CD14-positive monocyte (primary cell): ENCODE data around the gene HOXD1. TPM values are rescaled to one million over a fixed set of nuclear protein-coding genes. Genes with fewer than 3 reads are reported as not detected.

Experiments used
- DNase-seq, 3 donors: peaks; one replicate each; pipeline ENCODE4 v3.0.0-alpha.2; 2011 to 2022
- H2AFZ ChIP-seq: 2 replicates; pipeline ENCODE4 v1.6.0; 2012; ENCODE audit warnings: mild to moderate bottlenecking, low read depth, low read length, inconsistent platforms; ENCODE audit not compliant: insufficient read depth, poor library complexity, severe bottlenecking
- H3K27ac ChIP-seq, 2 donors: 1 replicate in 1 of 2; 2 replicates in 1 of 2; pipeline ENCODE4 v1.5.1; 2012 to 2013; ENCODE audit warnings: low read length in 2 of 2, control low read depth in 1 of 2, inconsistent platforms in 1 of 2, low read depth in 1 of 2, mild to moderate bottlenecking in 1 of 2
- H3K27me3 ChIP-seq, 2 donors: one replicate each; pipeline versions ENCODE4 v1.6.0 to v1.6.1; 2011 to 2013; ENCODE audit warnings: low read length in 2 of 2; ENCODE audit not compliant: control insufficient read depth in 2 of 2, insufficient read depth in 2 of 2
- H3K36me3 ChIP-seq, 2 donors: replicated peaks in 1 of 2; 1 replicate in 1 of 2; 2 replicates in 1 of 2; pipeline versions ENCODE4 v1.5.1 to v1.6.1; 2012 to 2013; ENCODE audit warnings: low read length in 2 of 2, control low read depth in 1 of 2, inconsistent platforms in 1 of 2, mild to moderate bottlenecking in 1 of 2; ENCODE audit not compliant: insufficient read depth in 2 of 2, control insufficient read depth in 1 of 2
- H3K4me1 ChIP-seq, 2 donors: 1 replicate in 1 of 2; 2 replicates in 1 of 2; pipeline versions ENCODE4 v1.5.1 to v1.6.1; 2012 to 2013; ENCODE audit warnings: low read length in 2 of 2, control low read depth in 1 of 2, inconsistent platforms in 1 of 2, mild to moderate bottlenecking in 1 of 2, moderate library complexity in 1 of 2; ENCODE audit not compliant: insufficient read depth in 2 of 2, control insufficient read depth in 1 of 2
- H3K4me2 ChIP-seq: replicated peaks from 2 replicates; pipeline ENCODE3; 2012; ENCODE audit warnings: low read length, moderate library complexity, mild to moderate bottlenecking; ENCODE audit not compliant: poor library complexity, severe bottlenecking; ENCODE audit errors: extremely low read depth
- H3K4me3 ChIP-seq, 3 experiments: fragments of 200-600 bp in 1 of 3; sonication (generic) in 1 of 3; replicated peaks in 1 of 3; 1 replicate in 2 of 3; 2 replicates in 1 of 3; pipeline ENCODE4 v1.5.1; 2011 to 2013; ENCODE audit warnings: low read length in 3 of 3, mild to moderate bottlenecking in 3 of 3, control low read depth in 2 of 3, low read depth in 2 of 3, inconsistent platforms in 1 of 3, moderate library complexity in 1 of 3
- H3K79me2 ChIP-seq: 2 replicates; pipeline ENCODE4 v1.6.0; 2012; ENCODE audit warnings: mild to moderate bottlenecking, control low read depth, inconsistent platforms, low read length, moderate library complexity; ENCODE audit not compliant: insufficient read depth
- H3K9ac ChIP-seq: 2 replicates; pipeline ENCODE4 v1.6.0; 2017; ENCODE audit warnings: low read length, mild to moderate bottlenecking; ENCODE audit not compliant: insufficient read depth, poor library complexity, severe bottlenecking
- H3K9me3 ChIP-seq, 2 donors: replicated peaks in 1 of 2; 1 replicate in 1 of 2; 2 replicates in 1 of 2; pipeline versions ENCODE4 v1.5.1 to v1.6.1; 2012 to 2013; ENCODE audit warnings: low read length in 2 of 2, control low read depth in 1 of 2; ENCODE audit not compliant: control insufficient read depth in 1 of 2, insufficient read depth in 1 of 2
- H4K20me1 ChIP-seq: 2 replicates; pipeline ENCODE4 v1.6.0; 2012; ENCODE audit warnings: mild to moderate bottlenecking, low read length, control low read depth, moderate library complexity; ENCODE audit not compliant: insufficient read depth
- H3K27ac Mint-ChIP-seq, 7 donors: one replicate each; pipeline ENCODE4 v1.8.0; 2020; ENCODE audit warnings: mild to moderate bottlenecking in 7 of 7, mixed read lengths in 7 of 7, moderate library complexity in 6 of 7, inconsistent platforms in 2 of 7
- H3K27me3 Mint-ChIP-seq, 3 donors: one replicate each; pipeline ENCODE4 v1.8.0; 2021 to 2022; ENCODE audit warnings: low read depth in 3 of 3, mild to moderate bottlenecking in 3 of 3, mixed read lengths in 3 of 3, moderate library complexity in 3 of 3, inconsistent platforms in 1 of 3
- H3K36me3 Mint-ChIP-seq, 2 donors: one replicate each; pipeline ENCODE4 v1.8.0; 2020; ENCODE audit warnings: mixed read lengths in 2 of 2, inconsistent platforms in 1 of 2, mild to moderate bottlenecking in 1 of 2
- H3K4me1 Mint-ChIP-seq: one replicate; pipeline ENCODE4 v1.8.0; 2020; ENCODE audit warnings: mild to moderate bottlenecking, mixed read lengths
- H3K4me3 Mint-ChIP-seq, 2 donors: one replicate each; pipeline ENCODE4 v1.8.0; 2020; ENCODE audit warnings: mild to moderate bottlenecking in 2 of 2, mixed read lengths in 2 of 2, moderate library complexity in 1 of 2
- H3K9me3 Mint-ChIP-seq, 7 donors: one replicate each; pipeline ENCODE4 v1.8.0; 2020 to 2022; ENCODE audit warnings: mixed read lengths in 7 of 7, mild to moderate bottlenecking in 6 of 7, moderate library complexity in 6 of 7, inconsistent platforms in 2 of 7
- WGBS: methylation state at CpG from one replicate; pipeline ENCODE4 v1.1.5; 2013; ENCODE audit warnings: missing lambda C conversion rate; ENCODE audit not compliant: insufficient coverage; 5-methylcytosine and 5-hydroxymethylcytosine counted together
- intact Hi-C, 2 donors: fragments of 100-400 bp; cut with micrococcal nuclease; formaldehyde crosslinking; loops; one replicate each; pipeline versions ENCODE4 v1.15.0 to v1.15.1; 2023
- polyA plus RNA-seq, 3 donors: library from polyadenylated mRNA; depleted of rRNA in 1 of 3; unstranded in 2 of 3; stranded (reverse) in 1 of 3; fragments of 300-500 nt in 2 of 3; fragments of >200 nt in 1 of 3; fragmentation: Illumina TruSeq in 2 of 3; gene quantifications; 1 replicate in 2 of 3; 2 replicates in 1 of 3; pipeline ENCODE4 v1.2.3, GENCODE V29; 2012 to 2021
- TF ChIP-seq, protein P1 (sequence below): fragments of 200-600 bp; IDR thresholded peaks from one replicate; pipeline ENCODE4 v1.8.0; 2022; ENCODE audit warnings: antibody characterized with exemption, mild to moderate bottlenecking

The HOXD1 gene
- polyA plus RNA-seq, 3 donors, result not detected

DNA sequence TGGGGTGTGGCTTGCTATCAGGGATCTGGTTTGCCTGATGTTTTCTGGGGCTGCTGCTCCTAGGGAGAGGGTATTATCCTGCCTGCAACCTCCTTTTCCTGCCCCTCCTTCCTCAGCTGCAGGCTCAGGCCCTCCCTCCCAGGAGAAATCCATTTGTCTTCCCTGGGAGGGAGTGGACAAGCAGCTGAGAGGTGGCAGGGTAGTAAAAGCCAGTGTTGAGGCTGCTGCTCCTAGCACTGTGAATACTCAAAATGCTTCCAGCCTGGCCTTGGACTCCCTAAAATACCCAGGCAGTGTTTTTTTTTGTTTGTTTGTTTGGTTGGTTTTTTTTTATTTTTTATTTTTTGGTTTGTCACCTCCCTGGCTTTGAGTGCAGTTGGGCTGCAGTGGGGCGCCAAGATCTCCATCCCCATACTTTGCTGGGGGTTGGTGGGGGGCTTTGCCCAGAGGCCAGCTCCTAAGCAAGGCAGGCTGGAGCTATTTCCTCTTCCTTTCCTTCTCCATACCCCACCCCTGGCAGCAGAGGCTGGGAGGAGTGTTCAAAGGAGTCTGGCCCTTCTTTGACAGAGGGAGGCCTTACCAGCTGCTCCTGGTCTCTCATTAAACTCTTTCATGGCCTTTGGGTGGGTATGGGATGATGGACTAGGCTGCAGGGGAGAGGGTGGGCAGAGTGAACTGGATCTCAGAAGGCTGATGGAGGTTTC is 17.7 kb upstream of the HOXD1 start:
- no peak overlapping the region for H3K9ac ChIP-seq
- H3K4me3 Mint-ChIP-seq, result peak overlapping the region in 1 of 2 donors; percentile 77
- H3K27ac ChIP-seq, result no peak overlapping the region
- H3K9me3 Mint-ChIP-seq, result peaks cover 0 to 33% (median 14%) of the 10 kb centered on the region in 7 donors
- H3K4me1 ChIP-seq, result no peaks in the 10 kb centered on the region
- TF ChIP-seq, protein P1, sequence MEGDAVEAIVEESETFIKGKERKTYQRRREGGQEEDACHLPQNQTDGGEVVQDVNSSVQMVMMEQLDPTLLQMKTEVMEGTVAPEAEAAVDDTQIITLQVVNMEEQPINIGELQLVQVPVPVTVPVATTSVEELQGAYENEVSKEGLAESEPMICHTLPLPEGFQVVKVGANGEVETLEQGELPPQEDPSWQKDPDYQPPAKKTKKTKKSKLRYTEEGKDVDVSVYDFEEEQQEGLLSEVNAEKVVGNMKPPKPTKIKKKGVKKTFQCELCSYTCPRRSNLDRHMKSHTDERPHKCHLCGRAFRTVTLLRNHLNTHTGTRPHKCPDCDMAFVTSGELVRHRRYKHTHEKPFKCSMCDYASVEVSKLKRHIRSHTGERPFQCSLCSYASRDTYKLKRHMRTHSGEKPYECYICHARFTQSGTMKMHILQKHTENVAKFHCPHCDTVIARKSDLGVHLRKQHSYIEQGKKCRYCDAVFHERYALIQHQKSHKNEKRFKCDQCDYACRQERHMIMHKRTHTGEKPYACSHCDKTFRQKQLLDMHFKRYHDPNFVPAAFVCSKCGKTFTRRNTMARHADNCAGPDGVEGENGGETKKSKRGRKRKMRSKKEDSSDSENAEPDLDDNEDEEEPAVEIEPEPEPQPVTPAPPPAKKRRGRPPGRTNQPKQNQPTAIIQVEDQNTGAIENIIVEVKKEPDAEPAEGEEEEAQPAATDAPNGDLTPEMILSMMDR, result no peak
- no peak for DNase-seq
- peaks cover 92 to 100% (median 100%) of the 10 kb centered on the region in 3 donors for H3K27me3 Mint-ChIP-seq
- H2AFZ ChIP-seq, result no peak overlapping the region
- no CpG with 5 or more reads among the region's 1 CpG for WGBS
- H3K27me3 ChIP-seq, result peaks cover 88 to 100% of the 10 kb centered on the region in 2 donors
- intact Hi-C loops, result no loop called here
- H3K4me2 ChIP-seq, result no peak overlapping the region
- peaks cover 3% of the 10 kb centered on the region for H3K4me1 Mint-ChIP-seq
- H3K36me3 ChIP-seq, result no peaks in the 10 kb centered on the region
- H3K79me2 ChIP-seq, result no peaks in the 10 kb centered on the region
- no peaks in the 10 kb centered on the region for H3K36me3 Mint-ChIP-seq
- no peak overlapping the region for H3K4me3 ChIP-seq
- H4K20me1 ChIP-seq, result no peaks in the 10 kb centered on the region
- H3K9me3 ChIP-seq, result peaks cover 0 to 35% of the 10 kb centered on the region in 2 donors
- H3K27ac Mint-ChIP-seq, result no peak overlapping the region

DNA sequence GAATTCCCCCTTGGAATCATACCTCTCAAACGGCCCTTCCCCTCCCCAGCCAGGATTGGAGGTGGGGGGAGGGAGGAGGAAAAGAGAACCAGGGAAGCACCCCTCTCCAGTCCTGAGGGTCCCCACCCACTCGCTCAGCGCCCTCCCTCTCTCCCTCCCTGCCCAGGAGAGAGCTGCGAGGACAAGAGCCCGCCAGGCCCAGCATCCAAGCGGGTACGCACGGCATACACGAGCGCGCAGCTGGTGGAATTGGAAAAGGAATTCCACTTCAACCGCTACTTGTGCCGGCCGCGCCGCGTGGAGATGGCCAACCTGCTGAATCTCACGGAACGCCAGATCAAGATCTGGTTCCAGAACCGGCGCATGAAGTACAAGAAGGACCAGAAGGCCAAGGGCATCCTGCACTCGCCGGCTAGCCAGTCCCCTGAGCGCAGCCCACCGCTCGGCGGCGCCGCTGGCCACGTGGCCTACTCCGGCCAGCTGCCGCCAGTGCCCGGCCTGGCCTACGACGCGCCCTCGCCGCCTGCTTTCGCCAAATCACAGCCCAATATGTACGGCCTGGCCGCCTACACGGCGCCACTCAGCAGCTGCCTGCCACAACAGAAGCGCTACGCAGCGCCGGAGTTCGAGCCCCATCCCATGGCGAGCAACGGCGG is 17.0 kb upstream of the HOXD1 start:
- H3K4me2 ChIP-seq, result no peak overlapping the region
- H3K4me1 ChIP-seq, result no peaks in the 10 kb centered on the region
- H4K20me1 ChIP-seq, result no peaks in the 10 kb centered on the region
- no peaks in the 10 kb centered on the region for H3K36me3 ChIP-seq
- no peak overlapping the region for H3K27ac ChIP-seq
- H3K4me3 Mint-ChIP-seq, result peak overlapping the region in 1 of 2 donors; percentile 80
- no peak overlapping the region for H3K9ac ChIP-seq
- no peaks in the 10 kb centered on the region for H3K79me2 ChIP-seq
- H3K9me3 ChIP-seq, result peaks cover 0 to 32% of the 10 kb centered on the region in 2 donors
- no peak overlapping the region for H2AFZ ChIP-seq
- peaks cover 92 to 100% (median 100%) of the 10 kb centered on the region in 3 donors for H3K27me3 Mint-ChIP-seq
- H3K9me3 Mint-ChIP-seq, result peaks cover 0 to 32% (median 14%) of the 10 kb centered on the region in 7 donors
- WGBS, result 7% methylated on average over 44 of the region's 51 CpGs
- DNase-seq, result no peak
- TF ChIP-seq, protein P1, result no peak
- intact Hi-C loops, result no loop called here
- no peak overlapping the region for H3K4me3 ChIP-seq
- peaks cover 3% of the 10 kb centered on the region for H3K4me1 Mint-ChIP-seq
- H3K36me3 Mint-ChIP-seq, result no peaks in the 10 kb centered on the region
- H3K27me3 ChIP-seq, result peaks cover 88 to 100% of the 10 kb centered on the region in 2 donors
- no peak overlapping the region for H3K27ac Mint-ChIP-seq
